ENCODE results near the gene RNFT2. TPM values are rescaled to one million over a fixed set of nuclear protein-coding genes. Genes with fewer than 3 reads are reported as not detected.

The RNFT2 gene
- total RNA-seq, 1 experiment from 2014 or later = 34.9 TPM

- no peak overlapping the region for H3K4me2 ChIP-seq (ENCODE audit: low read length)
- RAD21 ChIA-PET (ENCODE audit: low non-redundant PET in 1 of 2, low total read pairs in 2 of 2, uncharacterized antibody in 2 of 2, unreplicated experiment in 2 of 2) = no interaction called here
- H3K27ac ChIP-seq (ENCODE audit: low read depth, low read length) = no peak overlapping the region
- no peak overlapping the region for H3K9ac ChIP-seq (ENCODE audit: low read length)
- H3K79me2 ChIP-seq (ENCODE audit: insufficient read depth, low read length) = no peaks in the 10 kb centered on the region
- no peaks in the 10 kb centered on the region for H3K4me1 ChIP-seq (ENCODE audit: control insufficient read depth in 1 of 2, insufficient read depth in 2 of 2, low read length in 2 of 2)
- BruUV-seq (replicated peaks) = no TSS peak
- TF ChIP-seq ATF3 (IDR thresholded peaks at IDR 0.05) (no peak), FOSL1 (IDR thresholded peaks at IDR 0.05; ENCODE audit: low read depth) (no peak), REST (IDR thresholded peaks at IDR 0.05; ENCODE audit: low read depth) (no peak), CTCF (IDR thresholded peaks at IDR 0.05 in 2 of 3, conservative IDR thresholded peaks at IDR 0.05 in 1 of 3; ENCODE audit: borderline replicate concordance in 1 of 3, insufficient read depth in 1 of 3, low read depth in 2 of 3, low read length in 2 of 3) (no peak), ELF1 (IDR thresholded peaks at IDR 0.05; ENCODE audit: borderline replicate concordance, low read depth) (no peak), EZH2phosphoT487 (IDR thresholded peaks at IDR 0.05; ENCODE audit: borderline replicate concordance) (no peak), ZNF274 (IDR thresholded peaks at IDR 0.05; ENCODE audit: low read depth, low read length) (no peak), POLR2AphosphoS5 (IDR thresholded peaks at IDR 0.05; ENCODE audit: low read depth, low read length) (no peak), ZFX (IDR thresholded peaks at IDR 0.05) (no peak), JUND (IDR thresholded peaks at IDR 0.05) (no peak), MAX (IDR thresholded peaks at IDR 0.05) (no peak), SP1 (IDR thresholded peaks at IDR 0.05; ENCODE audit: low read depth) (no peak), EGR1 (IDR thresholded peaks at IDR 0.05; ENCODE audit: low read depth) (no peak), CBX3 (IDR thresholded peaks at IDR 0.05; ENCODE audit: low read depth) (no peak), TCF7L2 (IDR thresholded peaks at IDR 0.05; ENCODE audit: borderline replicate concordance, extremely low read depth, insufficient read depth, insufficient read length) (no peak), RAD21 (IDR thresholded peaks at IDR 0.05; ENCODE audit: low read depth) (no peak), CEBPB (IDR thresholded peaks at IDR 0.05; ENCODE audit: low read depth) (no peak), SRF (IDR thresholded peaks at IDR 0.05; ENCODE audit: low read depth) (no peak), POLR2A (IDR thresholded peaks at IDR 0.05; ENCODE audit: borderline replicate concordance, extremely low read depth, insufficient read depth, insufficient read length) (no peak)
- intact Hi-C loops (cut with micrococcal nuclease) = no loop called here
- no peaks in the 10 kb centered on the region for H3K36me3 ChIP-seq (ENCODE audit: control insufficient read depth in 1 of 2, insufficient read depth in 2 of 2, low read length in 2 of 2)
- H3K27me3 ChIP-seq (ENCODE audit: insufficient read depth, low read length) = no peaks in the 10 kb centered on the region
- no peak overlapping the region for H3K4me3 ChIP-seq (replicated peaks in 1 of 2; ENCODE audit: low read depth in 1 of 2, low read length in 2 of 2)
- ATAC-seq = no peak
- H3K9me3 ChIP-seq (ENCODE audit: control insufficient read depth in 1 of 2, insufficient read depth in 1 of 2, low read depth in 1 of 2, low read length in 2 of 2) = no peaks in the 10 kb centered on the region
- POLR2A ChIA-PET = interaction anchor here (1.5 kb wide), 1 partner anchor 14 kb away, joined by 3 read pairs; no protein-coding TSS in a partner anchor
- no peak for DNase-seq (ENCODE audit: low read depth, low spot score)
- H4K20me1 ChIP-seq (ENCODE audit: insufficient read depth) = no peaks in the 10 kb centered on the region
- H2AFZ ChIP-seq (ENCODE audit: low read depth, low read length, poor library complexity, severe bottlenecking) = no peak overlapping the region
- no peaks in the 10 kb centered on the region for H3K9me2 ChIP-seq (ENCODE audit: insufficient read depth)
- CTCF ChIA-PET = interaction anchor here (0.8 kb wide), 1 partner anchor 15 kb away, joined by 3 read pairs; no protein-coding TSS in a partner anchor
Observed at GRCh38 chr12:116745554-116745953, 7.4 kb downstream of the RNFT2 start.

All from HCT116 (cell line).